HG02970 (cell line): ENCODE data around the gene DGKD.

Source experiments
- ATAC-seq: cut with Tn5 transposase; IDR thresholded peaks from one replicate; pipeline ENCODE4 v1.9.1; 2021; ENCODE audit warnings: mild to moderate bottlenecking, moderate library complexity, moderate number of reproducible peaks; ENCODE audit not compliant: unreplicated experiment, low FRiP score

Gene DGKD

GRCh38 chr2:233438573-233439147, 84.4 kb downstream of the DGKD start:
- no peak for ATAC-seq

GRCh38 chr2:233439191-233439590, 84.9 kb downstream of the DGKD start:
- no peak for ATAC-seq

- no peak for ATAC-seq
Measured at GRCh38 chr2:233440314-233440713, 86.0 kb downstream of the DGKD start.

- no peak for ATAC-seq
Measured at GRCh38 chr2:233440714-233441113, 86.4 kb downstream of the DGKD start.

- no peak for ATAC-seq
Measured at GRCh38 chr2:233441161-233442027, 87.1 kb downstream of the DGKD start.

- ATAC-seq, result no peak
Measured at GRCh38 chr2:233442028-233442310, 87.7 kb downstream of the DGKD start.

- ATAC-seq, result no peak
Measured at GRCh38 chr2:233443511-233444183, 89.4 kb downstream of the DGKD start.

- no peak for ATAC-seq
Measured at GRCh38 chr2:233444501-233444900, 90.2 kb downstream of the DGKD start.

GRCh38 chr2:233445152-233445830, 91.0 kb downstream of the DGKD start:
- ATAC-seq, result no peak

GRCh38 chr2:233446121-233446520, 91.8 kb downstream of the DGKD start:
- no peak for ATAC-seq

- ATAC-seq, result no peak
Measured at GRCh38 chr2:233446606-233447305, 92.5 kb downstream of the DGKD start.

GRCh38 chr2:233447506-233448219, 93.4 kb downstream of the DGKD start:
- ATAC-seq, result no peak

GRCh38 chr2:233448220-233448559, 93.9 kb downstream of the DGKD start:
- ATAC-seq, result no peak

GRCh38 chr2:233448575-233448974, 94.3 kb downstream of the DGKD start:
- no peak for ATAC-seq

GRCh38 chr2:233449081-233449901, 95.0 kb downstream of the DGKD start:
- no peak for ATAC-seq

- no peak for ATAC-seq
Measured at GRCh38 chr2:233449921-233450863, 95.9 kb downstream of the DGKD start.

GRCh38 chr2:233450864-233451575, 96.7 kb downstream of the DGKD start:
- no peak for ATAC-seq
